ENCODE data around the gene C16orf89.

C16orf89 gene

DNA sequence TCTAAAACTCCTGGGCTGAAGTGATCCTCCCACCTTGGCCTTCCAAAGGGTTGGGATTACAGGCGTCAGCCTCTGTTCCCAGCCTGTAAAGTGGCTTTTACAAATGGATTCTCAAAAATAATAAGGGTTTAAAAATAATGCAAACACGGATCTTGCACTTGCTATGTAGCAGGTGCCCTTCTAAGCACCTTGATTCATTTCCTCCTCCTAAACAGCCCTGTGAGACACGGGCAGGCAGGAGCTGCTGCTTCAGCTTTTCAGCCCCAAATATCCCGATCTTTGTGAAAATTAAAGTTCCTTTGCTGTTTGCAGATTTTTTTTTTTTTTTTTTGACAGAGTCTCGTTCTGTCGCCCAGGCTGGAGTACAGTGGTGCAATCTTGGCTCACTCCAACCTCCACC, 63.8 kb downstream of the C16orf89 start:
- no peak for TF ChIP-seq TOX (CRISPR knock-in tag; IDR thresholded peaks at IDR 0.05; ENCODE audit: borderline replicate concordance)
- no peak for TF ChIP-seq ZNF70 (CRISPR knock-in tag; IDR thresholded peaks at IDR 0.05)
- no peak for TF ChIP-seq ZNF565 (CRISPR knock-in tag; conservative IDR thresholded peaks at IDR 0.05; ENCODE audit: low read depth)
- no peak for TF ChIP-seq ZFP30 (CRISPR knock-in tag; IDR thresholded peaks at IDR 0.05)
- no peak for TF ChIP-seq ZFP3 (CRISPR knock-in tag; IDR thresholded peaks at IDR 0.05)
- TF ChIP-seq, protein P1, sequence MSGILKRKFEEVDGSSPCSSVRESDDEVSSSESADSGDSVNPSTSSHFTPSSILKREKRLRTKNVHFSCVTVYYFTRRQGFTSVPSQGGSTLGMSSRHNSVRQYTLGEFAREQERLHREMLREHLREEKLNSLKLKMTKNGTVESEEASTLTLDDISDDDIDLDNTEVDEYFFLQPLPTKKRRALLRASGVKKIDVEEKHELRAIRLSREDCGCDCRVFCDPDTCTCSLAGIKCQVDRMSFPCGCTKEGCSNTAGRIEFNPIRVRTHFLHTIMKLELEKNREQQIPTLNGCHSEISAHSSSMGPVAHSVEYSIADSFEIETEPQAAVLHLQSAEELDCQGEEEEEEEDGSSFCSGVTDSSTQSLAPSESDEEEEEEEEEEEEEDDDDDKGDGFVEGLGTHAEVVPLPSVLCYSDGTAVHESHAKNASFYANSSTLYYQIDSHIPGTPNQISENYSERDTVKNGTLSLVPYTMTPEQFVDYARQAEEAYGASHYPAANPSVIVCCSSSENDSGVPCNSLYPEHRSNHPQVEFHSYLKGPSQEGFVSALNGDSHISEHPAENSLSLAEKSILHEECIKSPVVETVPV (CRISPR knock-in tag; IDR thresholded peaks at IDR 0.05): no peak
- TF ChIP-seq, protein P2, sequence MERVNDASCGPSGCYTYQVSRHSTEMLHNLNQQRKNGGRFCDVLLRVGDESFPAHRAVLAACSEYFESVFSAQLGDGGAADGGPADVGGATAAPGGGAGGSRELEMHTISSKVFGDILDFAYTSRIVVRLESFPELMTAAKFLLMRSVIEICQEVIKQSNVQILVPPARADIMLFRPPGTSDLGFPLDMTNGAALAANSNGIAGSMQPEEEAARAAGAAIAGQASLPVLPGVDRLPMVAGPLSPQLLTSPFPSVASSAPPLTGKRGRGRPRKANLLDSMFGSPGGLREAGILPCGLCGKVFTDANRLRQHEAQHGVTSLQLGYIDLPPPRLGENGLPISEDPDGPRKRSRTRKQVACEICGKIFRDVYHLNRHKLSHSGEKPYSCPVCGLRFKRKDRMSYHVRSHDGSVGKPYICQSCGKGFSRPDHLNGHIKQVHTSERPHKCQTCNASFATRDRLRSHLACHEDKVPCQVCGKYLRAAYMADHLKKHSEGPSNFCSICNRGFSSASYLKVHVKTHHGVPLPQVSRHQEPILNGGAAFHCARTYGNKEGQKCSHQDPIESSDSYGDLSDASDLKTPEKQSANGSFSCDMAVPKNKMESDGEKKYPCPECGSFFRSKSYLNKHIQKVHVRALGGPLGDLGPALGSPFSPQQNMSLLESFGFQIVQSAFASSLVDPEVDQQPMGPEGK (CRISPR knock-in tag; IDR thresholded peaks at IDR 0.05; ENCODE audit: borderline replicate concordance): no peak
- no peak for TF ChIP-seq SNAI2 (CRISPR knock-in tag; IDR thresholded peaks at IDR 0.05)
- no peak for TF ChIP-seq GLIS3 (CRISPR knock-in tag; IDR thresholded peaks at IDR 0.05)
- no peak for TF ChIP-seq OSR1 (CRISPR knock-in tag; IDR thresholded peaks at IDR 0.05)
- TF ChIP-seq ZNF8 (CRISPR knock-in tag; IDR thresholded peaks at IDR 0.05): no peak
- TF ChIP-seq RARB (CRISPR knock-in tag; IDR thresholded peaks at IDR 0.05): no peak
- TF ChIP-seq CSDC2 (CRISPR knock-in tag; IDR thresholded peaks at IDR 0.05): no peak
- TF ChIP-seq ARNTL (CRISPR knock-in tag; IDR thresholded peaks at IDR 0.05; ENCODE audit: borderline replicate concordance, low read depth): no peak
- TF ChIP-seq, protein P3, sequence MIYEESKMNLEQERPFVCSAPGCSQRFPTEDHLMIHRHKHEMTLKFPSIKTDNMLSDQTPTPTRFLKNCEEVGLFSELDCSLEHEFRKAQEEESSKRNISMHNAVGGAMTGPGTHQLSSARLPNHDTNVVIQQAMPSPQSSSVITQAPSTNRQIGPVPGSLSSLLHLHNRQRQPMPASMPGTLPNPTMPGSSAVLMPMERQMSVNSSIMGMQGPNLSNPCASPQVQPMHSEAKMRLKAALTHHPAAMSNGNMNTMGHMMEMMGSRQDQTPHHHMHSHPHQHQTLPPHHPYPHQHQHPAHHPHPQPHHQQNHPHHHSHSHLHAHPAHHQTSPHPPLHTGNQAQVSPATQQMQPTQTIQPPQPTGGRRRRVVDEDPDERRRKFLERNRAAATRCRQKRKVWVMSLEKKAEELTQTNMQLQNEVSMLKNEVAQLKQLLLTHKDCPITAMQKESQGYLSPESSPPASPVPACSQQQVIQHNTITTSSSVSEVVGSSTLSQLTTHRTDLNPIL (CRISPR knock-in tag; IDR thresholded peaks at IDR 0.05; ENCODE audit: low read depth): no peak
- no peak for TF ChIP-seq TCF4 (CRISPR knock-in tag; IDR thresholded peaks at IDR 0.05; ENCODE audit: borderline replicate concordance)
- no peak for TF ChIP-seq BACH2 (CRISPR knock-in tag; IDR thresholded peaks at IDR 0.05; ENCODE audit: borderline replicate concordance)
- TF ChIP-seq ZC3H10 (CRISPR knock-in tag; IDR thresholded peaks at IDR 0.05): no peak
- TF ChIP-seq, protein P4, sequence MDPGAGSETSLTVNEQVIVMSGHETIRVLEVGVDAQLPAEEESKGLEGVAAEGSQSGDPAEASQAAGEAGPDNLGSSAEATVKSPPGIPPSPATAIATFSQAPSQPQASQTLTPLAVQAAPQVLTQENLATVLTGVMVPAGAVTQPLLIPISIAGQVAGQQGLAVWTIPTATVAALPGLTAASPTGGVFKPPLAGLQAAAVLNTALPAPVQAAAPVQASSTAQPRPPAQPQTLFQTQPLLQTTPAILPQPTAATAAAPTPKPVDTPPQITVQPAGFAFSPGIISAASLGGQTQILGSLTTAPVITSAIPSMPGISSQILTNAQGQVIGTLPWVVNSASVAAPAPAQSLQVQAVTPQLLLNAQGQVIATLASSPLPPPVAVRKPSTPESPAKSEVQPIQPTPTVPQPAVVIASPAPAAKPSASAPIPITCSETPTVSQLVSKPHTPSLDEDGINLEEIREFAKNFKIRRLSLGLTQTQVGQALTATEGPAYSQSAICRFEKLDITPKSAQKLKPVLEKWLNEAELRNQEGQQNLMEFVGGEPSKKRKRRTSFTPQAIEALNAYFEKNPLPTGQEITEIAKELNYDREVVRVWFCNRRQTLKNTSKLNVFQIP (CRISPR knock-in tag; IDR thresholded peaks at IDR 0.05; ENCODE audit: borderline replicate concordance, low read depth): no peak
- no peak for TF ChIP-seq PPARA (CRISPR knock-in tag; IDR thresholded peaks at IDR 0.05; ENCODE audit: borderline replicate concordance)
- ATAC-seq: no peak

DNA sequence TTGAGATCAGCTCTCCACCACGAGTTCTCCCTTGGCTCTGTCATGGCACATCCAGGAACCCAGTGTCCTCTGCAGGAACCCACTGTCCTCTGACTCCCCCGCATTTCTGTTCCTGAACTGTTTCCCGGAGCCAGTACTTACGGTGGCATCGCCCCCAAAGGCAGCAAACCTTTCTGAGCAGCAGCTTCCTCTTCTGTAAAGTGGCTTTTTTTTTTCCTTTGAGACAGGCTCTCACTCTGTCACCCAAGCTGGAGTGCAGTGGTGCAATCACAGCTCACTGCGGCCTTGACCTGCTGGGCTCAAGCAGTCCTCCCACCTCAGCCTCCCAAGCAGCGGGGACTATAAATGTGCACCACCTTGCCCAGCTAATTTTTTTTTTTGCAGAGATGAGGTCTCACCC, 64.2 kb downstream of the C16orf89 start:
- TF ChIP-seq, protein P1 (CRISPR knock-in tag; IDR thresholded peaks at IDR 0.05): no peak
- TF ChIP-seq, protein P3 (CRISPR knock-in tag; IDR thresholded peaks at IDR 0.05; ENCODE audit: low read depth): no peak
- TF ChIP-seq ARNTL (CRISPR knock-in tag; IDR thresholded peaks at IDR 0.05; ENCODE audit: borderline replicate concordance, low read depth): no peak
- TF ChIP-seq, protein P5, sequence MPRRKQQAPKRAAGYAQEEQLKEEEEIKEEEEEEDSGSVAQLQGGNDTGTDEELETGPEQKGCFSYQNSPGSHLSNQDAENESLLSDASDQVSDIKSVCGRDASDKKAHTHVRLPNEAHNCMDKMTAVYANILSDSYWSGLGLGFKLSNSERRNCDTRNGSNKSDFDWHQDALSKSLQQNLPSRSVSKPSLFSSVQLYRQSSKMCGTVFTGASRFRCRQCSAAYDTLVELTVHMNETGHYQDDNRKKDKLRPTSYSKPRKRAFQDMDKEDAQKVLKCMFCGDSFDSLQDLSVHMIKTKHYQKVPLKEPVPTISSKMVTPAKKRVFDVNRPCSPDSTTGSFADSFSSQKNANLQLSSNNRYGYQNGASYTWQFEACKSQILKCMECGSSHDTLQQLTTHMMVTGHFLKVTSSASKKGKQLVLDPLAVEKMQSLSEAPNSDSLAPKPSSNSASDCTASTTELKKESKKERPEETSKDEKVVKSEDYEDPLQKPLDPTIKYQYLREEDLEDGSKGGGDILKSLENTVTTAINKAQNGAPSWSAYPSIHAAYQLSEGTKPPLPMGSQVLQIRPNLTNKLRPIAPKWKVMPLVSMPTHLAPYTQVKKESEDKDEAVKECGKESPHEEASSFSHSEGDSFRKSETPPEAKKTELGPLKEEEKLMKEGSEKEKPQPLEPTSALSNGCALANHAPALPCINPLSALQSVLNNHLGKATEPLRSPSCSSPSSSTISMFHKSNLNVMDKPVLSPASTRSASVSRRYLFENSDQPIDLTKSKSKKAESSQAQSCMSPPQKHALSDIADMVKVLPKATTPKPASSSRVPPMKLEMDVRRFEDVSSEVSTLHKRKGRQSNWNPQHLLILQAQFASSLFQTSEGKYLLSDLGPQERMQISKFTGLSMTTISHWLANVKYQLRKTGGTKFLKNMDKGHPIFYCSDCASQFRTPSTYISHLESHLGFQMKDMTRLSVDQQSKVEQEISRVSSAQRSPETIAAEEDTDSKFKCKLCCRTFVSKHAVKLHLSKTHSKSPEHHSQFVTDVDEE (CRISPR knock-in tag; IDR thresholded peaks at IDR 0.05): no peak
- TF ChIP-seq, protein P4 (CRISPR knock-in tag; IDR thresholded peaks at IDR 0.05; ENCODE audit: borderline replicate concordance, low read depth): no peak
- TF ChIP-seq TOX (CRISPR knock-in tag; IDR thresholded peaks at IDR 0.05; ENCODE audit: borderline replicate concordance): no peak
- no peak for TF ChIP-seq RARB (CRISPR knock-in tag; IDR thresholded peaks at IDR 0.05)
- no peak for TF ChIP-seq TCF4 (CRISPR knock-in tag; IDR thresholded peaks at IDR 0.05; ENCODE audit: borderline replicate concordance)
- no peak for TF ChIP-seq GLIS3 (CRISPR knock-in tag; IDR thresholded peaks at IDR 0.05)
- no peak for TF ChIP-seq CSDC2 (CRISPR knock-in tag; IDR thresholded peaks at IDR 0.05)
- TF ChIP-seq PPARA (CRISPR knock-in tag; IDR thresholded peaks at IDR 0.05; ENCODE audit: borderline replicate concordance): no peak
- no peak for TF ChIP-seq ZNF565 (CRISPR knock-in tag; conservative IDR thresholded peaks at IDR 0.05; ENCODE audit: low read depth)
- no peak for TF ChIP-seq ZC3H10 (CRISPR knock-in tag; IDR thresholded peaks at IDR 0.05)
- no peak for TF ChIP-seq OSR1 (CRISPR knock-in tag; IDR thresholded peaks at IDR 0.05)
- TF ChIP-seq ISL1 (CRISPR knock-in tag; IDR thresholded peaks at IDR 0.05): no peak
- TF ChIP-seq ZFP3 (CRISPR knock-in tag; IDR thresholded peaks at IDR 0.05): no peak
- ATAC-seq: no peak
